Measurements from ENCODE around the gene EVA1C.
"Not testable (repeated sequence)": the region's sequence is repeated elsewhere in the genome, so short reads cannot be mapped to it uniquely, and the experiment has no call there.

EVA1C gene

DNA sequence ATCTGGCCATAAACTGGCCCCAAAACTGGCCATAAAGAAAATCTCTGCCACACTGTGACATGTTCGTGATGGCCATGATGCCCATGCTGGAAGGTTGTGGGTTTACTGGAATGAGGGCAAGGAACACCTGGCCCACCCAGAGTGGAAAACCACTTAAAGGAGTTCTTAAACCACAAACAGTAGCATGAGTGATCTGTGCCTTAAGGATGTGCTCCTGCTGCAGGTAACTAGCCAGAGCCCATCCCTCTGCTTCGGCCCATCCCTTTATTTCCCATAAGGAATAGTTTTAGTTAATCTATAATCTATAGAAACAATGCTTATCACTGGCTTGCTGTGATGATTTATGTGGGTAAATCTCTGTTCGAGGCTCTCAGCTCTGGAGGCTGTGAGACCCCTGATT is 50.1 kb downstream of the EVA1C start:
- not testable (repeated sequence) for DNase-seq (ENCODE audit: low read depth)

DNA sequence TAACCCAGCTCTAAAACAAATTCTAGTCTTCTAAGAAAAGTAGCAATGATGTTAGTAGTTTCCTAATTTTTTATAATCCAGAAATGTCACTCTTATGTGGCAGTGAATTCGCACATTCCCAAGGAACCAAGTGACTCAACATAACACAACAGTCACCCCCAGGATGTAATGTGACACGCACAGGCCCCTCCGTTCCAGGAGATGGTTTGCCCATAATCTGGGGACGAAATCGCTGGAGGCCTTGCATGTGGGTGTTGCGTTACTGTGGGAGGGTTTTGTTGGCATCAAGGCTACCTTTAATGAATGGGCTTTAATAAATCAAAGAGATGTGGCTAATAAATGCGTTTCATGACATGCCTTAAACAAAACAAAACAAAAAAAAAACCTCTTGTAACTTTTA is 50.9 kb downstream of the EVA1C start:
- DNase-seq (ENCODE audit: low read depth): no peak

DNA sequence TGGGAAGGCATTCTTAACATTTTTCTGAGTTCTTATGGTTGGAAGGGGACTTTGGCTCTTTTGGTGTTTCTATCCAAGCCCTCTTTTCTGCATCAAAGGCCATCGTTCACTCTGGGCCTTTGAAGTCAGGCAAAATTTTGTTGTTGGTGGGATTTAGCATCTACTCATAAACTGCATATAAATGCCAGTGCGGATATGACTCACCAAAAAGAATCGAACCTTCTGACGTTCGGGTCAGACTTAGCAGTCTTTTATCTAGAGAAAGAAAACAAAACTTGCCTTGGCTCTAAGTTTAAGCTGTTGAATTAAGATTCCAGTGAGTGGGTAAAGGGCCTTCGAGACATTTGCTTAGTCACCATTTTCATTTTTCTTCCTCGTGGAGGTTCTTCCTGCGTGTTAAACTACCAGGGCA is 51.4 kb downstream of the EVA1C start:
- DNase-seq (ENCODE audit: low read depth): no peak

DNA sequence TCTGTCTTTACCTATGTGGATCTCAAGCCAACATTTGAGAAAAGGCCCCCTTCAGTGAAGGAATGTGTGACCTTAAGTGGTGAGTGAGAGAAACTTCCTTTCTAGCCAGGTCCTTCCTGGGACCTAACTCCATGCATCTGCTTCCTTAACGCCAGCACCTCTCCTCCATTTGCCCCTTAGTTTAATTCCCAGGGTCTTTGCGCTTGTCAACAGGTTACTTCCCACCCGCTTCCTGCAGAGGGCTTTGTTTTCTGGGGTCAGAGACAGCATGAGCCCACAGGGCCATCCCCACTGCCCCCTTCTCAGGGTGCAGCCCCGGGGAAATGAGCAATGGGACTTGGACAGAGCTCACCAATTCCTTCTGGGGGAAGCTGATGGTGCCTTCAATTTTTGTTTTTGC is 54.8 kb downstream of the EVA1C start:
- no peak for DNase-seq (ENCODE audit: low read depth)

DNA sequence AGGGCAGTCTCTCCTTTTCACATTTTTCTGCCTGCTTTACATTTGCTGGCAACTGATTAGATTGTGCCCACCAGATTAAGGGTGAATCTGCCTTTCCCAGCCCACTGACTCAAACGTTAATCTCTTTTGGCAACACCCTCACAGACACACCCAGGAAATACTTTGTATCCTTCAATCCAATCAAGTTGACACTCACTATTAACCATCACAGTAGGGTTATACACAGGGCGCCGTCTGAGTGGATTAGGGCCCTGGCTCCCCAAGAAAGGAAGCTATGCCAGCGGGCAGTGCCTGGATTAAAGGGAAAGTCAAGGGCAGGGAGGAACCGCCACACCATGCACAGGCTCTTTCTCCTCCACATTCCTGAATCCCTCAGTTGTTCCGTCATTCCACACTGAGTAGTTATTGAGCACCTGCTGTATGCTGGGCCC is 56.2 kb downstream of the EVA1C start:
- DNase-seq (ENCODE audit: low read depth): no peak

DNA sequence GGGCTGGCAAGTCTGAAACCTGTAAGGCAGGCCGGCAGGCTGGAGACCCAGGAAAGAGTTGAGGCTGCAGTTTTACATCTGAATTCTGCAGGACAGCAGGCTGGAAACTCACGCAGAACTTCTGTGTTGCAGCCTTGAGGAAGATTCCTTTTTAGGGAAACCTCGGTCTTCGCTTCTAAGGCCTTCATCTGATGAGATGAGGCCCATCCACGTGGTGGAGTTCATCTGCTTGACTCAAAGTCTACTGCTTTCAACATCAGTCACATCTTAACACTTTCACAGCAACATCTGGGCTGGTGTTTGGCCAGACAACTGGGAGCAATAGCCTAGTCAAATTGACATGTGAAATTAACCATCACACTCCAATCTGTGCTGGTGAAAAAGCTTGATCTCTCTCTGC is 57.1 kb downstream of the EVA1C start:
- DNase-seq (ENCODE audit: low read depth): no peak

DNA sequence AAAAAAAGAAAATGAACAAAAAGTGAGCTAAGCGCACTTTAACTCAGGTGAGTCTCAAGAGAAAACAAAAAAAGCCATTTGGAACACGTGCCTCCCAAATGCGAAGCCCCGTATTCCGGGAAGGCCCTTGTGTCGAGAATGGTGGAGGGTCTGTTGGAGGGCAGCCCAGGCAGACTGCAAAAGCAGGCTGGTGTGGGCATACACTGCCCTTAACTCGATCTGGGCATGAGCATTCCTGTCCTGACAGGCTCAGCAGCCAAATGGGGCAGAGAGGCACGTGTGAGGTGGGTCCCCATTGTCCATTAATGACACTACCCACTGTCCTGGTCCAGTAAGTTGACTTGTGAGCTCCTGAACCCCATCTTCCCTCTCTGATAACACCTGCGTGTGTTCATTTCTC is 57.7 kb downstream of the EVA1C start:
- DNase-seq (ENCODE audit: low read depth): no peak

DNA sequence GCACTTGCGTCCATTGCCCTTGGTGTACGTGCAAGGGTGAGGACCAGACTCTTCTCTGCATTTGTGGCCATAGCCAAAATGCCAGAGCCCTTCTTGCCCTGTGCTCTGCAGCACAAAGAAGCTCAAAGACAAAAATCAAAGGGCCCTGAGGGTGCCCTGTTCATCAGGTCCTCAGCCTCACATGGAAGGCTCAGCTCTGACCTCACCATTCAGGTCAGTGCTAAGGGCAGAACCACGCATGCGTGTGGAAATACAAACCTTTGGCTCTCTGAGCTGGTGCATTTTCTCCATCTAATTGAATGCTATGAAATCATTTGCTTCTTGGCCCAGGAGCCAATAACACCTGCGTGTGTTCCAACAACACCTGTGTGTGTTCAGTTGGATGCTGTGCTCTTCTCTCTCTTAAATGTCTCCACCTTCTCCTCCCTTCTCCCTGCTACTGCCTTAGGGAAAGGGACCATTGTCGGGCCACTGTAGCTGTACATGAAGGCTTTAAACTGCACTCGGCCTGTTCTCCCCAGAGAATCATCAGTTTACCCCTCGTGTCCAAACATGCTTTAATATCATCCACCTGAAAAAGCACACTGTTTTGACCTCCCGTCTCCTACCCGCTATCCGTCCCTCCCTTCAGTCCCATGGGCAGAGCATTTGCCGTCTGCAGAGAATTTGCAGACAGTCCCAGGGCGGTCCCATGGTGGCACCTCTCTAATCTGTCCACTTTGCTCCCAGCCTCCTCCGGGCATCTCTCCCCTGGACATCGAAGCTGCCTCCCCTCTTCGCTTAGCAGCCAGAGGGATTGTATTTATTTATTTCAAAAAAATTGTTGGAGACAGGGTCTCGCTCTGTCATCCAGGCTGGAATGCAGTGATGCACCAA is 60.6 kb downstream of the EVA1C start:
- DNase-seq (ENCODE audit: low read depth): no peak

DNA sequence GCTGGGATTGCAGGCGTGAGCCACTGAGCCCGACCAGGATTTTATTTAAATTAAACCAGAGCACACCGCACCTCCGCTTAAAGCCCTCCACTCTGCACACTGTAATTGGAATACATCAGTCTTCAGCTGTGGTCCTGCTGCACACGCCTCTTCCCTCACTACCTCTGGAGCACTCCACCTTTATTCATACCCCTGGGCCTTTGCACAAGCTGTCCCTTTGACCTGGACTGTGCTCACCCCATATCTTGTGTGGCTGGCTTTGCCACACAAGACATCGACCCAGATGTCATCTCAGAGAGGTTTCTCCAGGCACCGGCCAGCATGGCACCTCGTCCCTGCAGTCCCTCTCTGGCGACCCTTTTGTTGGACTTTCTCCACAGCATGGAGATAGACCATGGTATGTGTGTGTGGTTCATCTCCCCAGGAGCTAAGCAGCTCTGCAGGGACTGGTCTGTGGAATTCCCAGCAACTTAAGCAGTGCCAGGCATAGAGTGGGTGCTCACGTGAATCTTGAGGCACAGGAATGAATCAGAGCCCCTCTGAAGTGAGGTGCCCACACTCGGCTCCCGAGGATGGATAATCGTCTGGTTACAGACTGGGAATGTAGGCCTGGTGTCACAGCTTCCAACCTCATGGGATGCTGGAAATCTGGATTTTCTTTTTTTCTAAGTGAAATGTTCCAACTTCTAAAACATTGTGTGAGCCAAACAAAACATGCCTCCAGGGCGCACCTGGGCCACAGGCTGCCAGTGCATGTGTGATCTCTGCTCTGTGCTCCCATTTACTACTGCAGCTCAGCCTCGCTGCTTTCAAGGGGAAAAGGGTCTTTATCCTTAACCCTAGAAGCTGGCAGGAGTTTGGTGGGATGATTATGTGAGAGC is 61.9 kb downstream of the EVA1C start:
- DNase-seq (ENCODE audit: low read depth): no peak

GRCh38 chr21:32475162-32475812 is 62.8 kb downstream of the EVA1C start:
- no peak for DNase-seq (ENCODE audit: low read depth)

- DNase-seq (ENCODE audit: low read depth): no peak
Observed at GRCh38 chr21:32476661-32477423, 64.3 kb downstream of the EVA1C start.

DNA sequence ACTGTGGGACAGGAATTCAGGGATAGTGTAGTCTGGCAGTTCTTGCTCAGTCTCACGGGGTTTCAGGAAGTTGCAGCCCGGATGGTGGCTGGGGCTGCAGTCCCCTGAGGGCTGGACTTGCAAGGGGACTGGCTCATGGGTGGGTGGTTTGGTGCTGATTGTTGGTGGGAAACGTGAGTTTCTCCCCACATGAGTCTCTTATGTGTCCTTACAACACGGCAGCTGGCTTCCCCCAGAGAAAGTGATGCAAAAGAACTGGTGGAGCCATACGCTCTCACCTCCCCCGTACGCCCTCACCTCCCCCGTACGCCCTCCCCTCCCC is 64.9 kb downstream of the EVA1C start:
- no peak for DNase-seq (ENCODE audit: low read depth)

DNA sequence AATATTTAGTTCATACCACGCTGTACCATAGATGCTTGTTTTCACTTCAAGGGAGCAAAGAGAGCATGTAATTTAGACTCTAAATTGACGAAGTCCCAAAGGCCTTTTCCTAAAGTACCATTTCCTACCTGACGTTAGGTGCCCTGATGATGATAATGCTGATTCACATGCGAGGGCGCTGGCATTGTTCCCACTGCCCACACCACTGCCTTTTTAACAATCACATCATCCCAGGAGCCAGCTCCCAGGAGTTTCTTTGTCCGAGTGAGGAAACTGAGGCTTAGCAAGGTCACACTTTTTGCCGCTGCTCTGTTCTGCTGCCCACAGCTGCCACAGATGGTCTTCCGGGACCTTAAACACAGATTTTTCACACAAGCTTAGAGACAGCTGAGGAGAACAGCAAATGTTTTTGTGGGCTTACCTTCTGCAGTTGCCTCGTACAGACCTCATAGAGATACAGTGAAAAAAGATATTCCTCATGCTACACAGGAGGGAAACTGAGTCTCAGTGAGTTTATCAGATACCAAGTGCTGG is 69.4 kb downstream of the EVA1C start:
- DNase-seq (ENCODE audit: low read depth): no peak

GRCh38 chr21:32482565-32483292 is 70.2 kb downstream of the EVA1C start:
- no peak for DNase-seq (ENCODE audit: low read depth)

DNA sequence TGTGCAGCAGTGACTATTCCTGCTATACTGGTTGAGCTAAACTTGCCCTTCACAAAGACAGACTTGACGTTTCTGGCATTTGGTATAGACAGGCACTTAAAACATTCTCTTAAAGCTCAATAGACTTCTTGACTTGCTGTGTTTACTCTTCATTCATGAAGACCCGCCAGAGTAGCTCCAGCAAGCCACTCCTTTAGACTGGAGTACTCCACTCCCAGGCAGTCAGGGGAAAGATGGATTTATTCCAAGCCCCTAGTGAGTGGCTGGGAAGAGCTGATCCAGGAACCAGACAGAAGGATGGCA is 70.7 kb downstream of the EVA1C start:
- no peak for DNase-seq (ENCODE audit: low read depth)

DNA sequence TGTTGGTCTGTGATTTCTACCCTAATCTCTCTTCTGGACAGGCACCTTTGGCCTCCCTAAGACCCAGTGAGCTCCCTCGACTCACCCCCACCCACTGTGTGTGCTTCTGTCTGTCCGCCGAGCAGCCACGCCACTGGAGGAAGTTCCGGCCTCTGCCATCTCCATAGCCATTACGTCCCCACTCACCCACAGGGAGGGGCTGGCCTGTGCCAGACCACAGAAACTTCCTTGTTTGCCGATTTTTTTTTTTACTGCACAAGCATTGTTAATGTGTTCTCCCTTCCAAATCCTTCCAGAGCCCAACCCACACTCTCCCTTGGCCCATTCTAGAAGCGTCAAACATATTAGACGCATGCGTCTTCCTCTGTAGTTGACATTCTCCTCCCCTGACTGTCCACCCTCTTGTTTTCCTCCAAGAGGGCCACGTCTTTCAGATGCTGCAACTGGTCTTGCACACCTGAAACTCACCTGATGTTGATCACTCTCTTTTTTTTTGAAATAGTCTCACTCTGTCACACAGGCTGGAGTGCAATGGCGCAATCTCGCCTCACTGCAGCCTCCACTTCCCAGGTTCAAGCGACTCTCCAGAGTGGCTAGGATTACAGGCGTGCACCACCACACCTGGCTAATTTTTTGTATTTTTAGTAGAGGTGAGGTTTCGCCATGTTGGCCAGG is 72.3 kb downstream of the EVA1C start:
- no peak for DNase-seq (ENCODE audit: low read depth)

GRCh38 chr21:32492376-32492775 is 79.9 kb downstream of the EVA1C start:
- DNase-seq (ENCODE audit: low read depth): no peak

DNA sequence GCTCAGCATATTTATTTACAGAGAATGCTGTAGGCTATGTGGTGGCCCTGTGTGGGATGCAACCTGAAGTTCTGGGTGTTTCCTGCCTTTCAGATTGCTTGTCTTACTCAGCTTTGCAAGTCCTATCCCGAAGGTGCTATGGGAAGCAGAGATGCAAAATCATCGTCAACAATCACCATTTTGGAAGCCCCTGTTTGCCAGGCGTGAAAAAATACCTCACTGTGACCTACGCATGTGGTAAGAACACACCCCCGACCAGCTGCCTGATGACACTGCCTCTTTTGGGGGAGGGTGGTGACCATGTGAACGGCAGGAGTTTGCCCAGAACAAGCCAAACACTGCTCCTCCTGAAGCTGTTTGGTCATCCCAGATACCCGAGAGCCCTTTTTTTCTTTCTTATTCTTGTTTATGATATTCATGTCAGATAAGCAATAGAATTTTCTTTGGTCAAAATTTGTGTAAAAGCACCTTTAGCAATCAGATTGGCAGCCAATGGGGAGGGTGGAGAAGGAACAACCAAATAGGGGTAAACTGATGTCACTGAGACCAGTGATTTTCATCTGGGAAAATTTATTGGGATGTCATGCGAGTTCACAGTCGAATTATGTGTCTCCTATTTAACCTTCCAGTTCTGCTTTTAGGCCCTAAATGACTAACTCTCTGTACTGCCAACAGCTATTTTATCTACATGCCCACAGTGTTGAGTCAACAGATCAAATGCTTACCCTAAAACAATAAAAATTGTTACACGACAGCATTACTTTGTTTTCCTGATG is 82.6 kb downstream of the EVA1C start:
- no peak for DNase-seq (ENCODE audit: low read depth)

DNA sequence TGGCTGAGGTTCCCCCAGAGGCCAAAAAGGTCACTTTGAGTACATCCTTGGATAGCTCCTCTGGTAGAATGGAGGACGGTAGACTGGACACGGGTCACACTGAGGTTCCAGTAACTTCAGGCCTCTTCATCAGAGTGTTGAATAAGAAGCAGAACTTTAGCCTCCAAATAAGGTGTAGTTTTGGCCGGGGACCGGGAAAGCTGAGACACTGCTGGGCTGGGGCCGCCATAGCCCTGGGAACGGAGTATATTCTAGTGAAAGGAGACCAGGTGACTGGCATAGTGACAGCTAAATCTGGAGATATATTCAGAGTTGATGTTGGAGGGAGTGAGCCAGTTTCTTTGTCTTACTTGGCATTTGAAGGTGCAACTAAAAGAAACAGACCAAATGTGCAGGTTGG is 84.1 kb downstream of the EVA1C start:
- DNase-seq (ENCODE audit: low read depth): no peak
